Measurements from ENCODE around the gene SKAP2. TPM values are rescaled to one million over a fixed set of nuclear protein-coding genes. Genes with fewer than 3 reads are reported as not detected.

SKAP2 gene
- total and polyA plus RNA-seq, 10 of the 15 experiments (the other 5 are each of a cell fraction or from before 2014, with no cell fraction given), result 10.9 to 40.6 (median 23.5) TPM

DNA sequence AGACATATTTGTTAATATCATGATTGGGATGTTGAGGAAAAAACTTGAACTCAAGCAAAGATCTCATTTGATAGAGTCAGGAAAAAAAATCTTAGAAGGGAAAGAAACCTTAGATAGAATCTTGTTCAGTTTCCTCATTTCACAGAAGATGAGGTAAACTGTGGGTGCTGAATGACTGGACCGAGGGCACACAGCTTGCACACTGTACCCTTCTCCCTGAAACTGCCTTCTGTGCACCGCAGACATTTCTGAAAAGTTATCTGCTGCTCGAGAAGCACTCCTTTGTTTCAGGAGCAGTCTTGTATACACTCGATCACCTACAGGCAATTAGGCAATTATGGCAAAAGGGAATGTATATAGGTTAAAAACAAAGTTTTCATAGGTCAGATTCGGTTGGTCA lies 167.4 kb downstream of the SKAP2 start:
- Histone ChIP-seq H4K20me1 (ENCODE audit: control insufficient read depth, insufficient read depth) (no peaks in the 10 kb centered on the region), H3K27me3 (replicated peaks in 1 of 2; ENCODE audit: control insufficient read depth in 2 of 2, insufficient read depth in 2 of 2, low read length in 1 of 2) (no peaks in the 10 kb centered on the region), H3K27ac (ENCODE audit: control insufficient read depth, insufficient read depth) (no peak overlapping the region), H3K79me2 (ENCODE audit: control insufficient read depth, insufficient read depth, low read length) (no peaks in the 10 kb centered on the region), H3K4me1 (ENCODE audit: control insufficient read depth, insufficient read depth, low read length) (no peaks in the 10 kb centered on the region), H3K9ac (ENCODE audit: control insufficient read depth, insufficient read depth, low read length) (no peak overlapping the region), H3K4me2 (ENCODE audit: control insufficient read depth, insufficient read depth) (no peak overlapping the region), H3K9me3 (replicated peaks; ENCODE audit: control insufficient read depth, insufficient read depth, low read length) (no peaks in the 10 kb centered on the region), H3K36me3 (ENCODE audit: control insufficient read depth in 2 of 2, insufficient read depth in 2 of 2, low read length in 1 of 2) (no peaks in the 10 kb centered on the region), H3K4me3 (no peak overlapping the region), H2AFZ (ENCODE audit: control insufficient read depth, low read depth, low read length) (no peak overlapping the region)
- in situ Hi-C loops (cut with MboI), result no loop called here
- RAD21 ChIA-PET (ENCODE audit: unreplicated experiment), result no interaction called here
- no peak for DNase-seq (ENCODE audit: low read depth, low spot score)
- no peak for ATAC-seq
- 27% methylated on average over 5 of the region's 5 CpGs for WGBS (ENCODE audit: insufficient coverage, insufficient replicate concordance, low lambda C conversion rate, missing lambda C conversion rate)
- POLR2A ChIA-PET, result no interaction called here
- FAIRE-seq, result no peak
- SMC1A ChIA-PET (ENCODE audit: uncharacterized antibody, unreplicated experiment), result interaction anchor here (0.7 to 2.9 kb wide), 3 partner anchors 9 to 253 kb away, joined by 3 to 17 read pairs (median 4); no protein-coding TSS in a partner anchor
- TF ChIP-seq ATF7 (IDR thresholded peaks at IDR 0.05; ENCODE audit: low read depth) (no peak), SMARCA5 (IDR thresholded peaks at IDR 0.05) (no peak), SUZ12 (IDR thresholded peaks at IDR 0.05; ENCODE audit: unreplicated experiment) (no peak), NFIC (IDR thresholded peaks at IDR 0.05; ENCODE audit: low read depth, low read length) (no peak), FOS (IDR thresholded peaks at IDR 0.05; ENCODE audit: borderline replicate concordance, extremely low read depth, insufficient read length) (no peak), MTA2 (IDR thresholded peaks at IDR 0.05; ENCODE audit: low read depth) (no peak), STAT3 (IDR thresholded peaks at IDR 0.05; ENCODE audit: low read depth, low read length) (no peak), RFX5 (IDR thresholded peaks at IDR 0.05; ENCODE audit: low read depth, low read length) (no peak), STAT1 (conservative IDR thresholded peaks at IDR 0.05) (no peak), CREM (IDR thresholded peaks at IDR 0.05; ENCODE audit: low read depth) (no peak), RAD21 (IDR thresholded peaks at IDR 0.05; ENCODE audit: insufficient read depth, low read depth, low read length) (no peak), BMI1 (IDR thresholded peaks at IDR 0.05; ENCODE audit: borderline replicate concordance) (no peak), NR2C2 (IDR thresholded peaks at IDR 0.05; ENCODE audit: borderline replicate concordance, control insufficient read depth, insufficient read length, low read depth) (no peak), NFXL1 (IDR thresholded peaks at IDR 0.05; ENCODE audit: borderline replicate concordance) (no peak), JUNB (IDR thresholded peaks at IDR 0.05) (no peak)
- TF ChIP-seq, protein P1, sequence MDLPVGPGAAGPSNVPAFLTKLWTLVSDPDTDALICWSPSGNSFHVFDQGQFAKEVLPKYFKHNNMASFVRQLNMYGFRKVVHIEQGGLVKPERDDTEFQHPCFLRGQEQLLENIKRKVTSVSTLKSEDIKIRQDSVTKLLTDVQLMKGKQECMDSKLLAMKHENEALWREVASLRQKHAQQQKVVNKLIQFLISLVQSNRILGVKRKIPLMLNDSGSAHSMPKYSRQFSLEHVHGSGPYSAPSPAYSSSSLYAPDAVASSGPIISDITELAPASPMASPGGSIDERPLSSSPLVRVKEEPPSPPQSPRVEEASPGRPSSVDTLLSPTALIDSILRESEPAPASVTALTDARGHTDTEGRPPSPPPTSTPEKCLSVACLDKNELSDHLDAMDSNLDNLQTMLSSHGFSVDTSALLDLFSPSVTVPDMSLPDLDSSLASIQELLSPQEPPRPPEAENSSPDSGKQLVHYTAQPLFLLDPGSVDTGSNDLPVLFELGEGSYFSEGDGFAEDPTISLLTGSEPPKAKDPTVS (IDR thresholded peaks at IDR 0.05; ENCODE audit: low read depth, low read length), result no peak
- TF ChIP-seq, protein P2, sequence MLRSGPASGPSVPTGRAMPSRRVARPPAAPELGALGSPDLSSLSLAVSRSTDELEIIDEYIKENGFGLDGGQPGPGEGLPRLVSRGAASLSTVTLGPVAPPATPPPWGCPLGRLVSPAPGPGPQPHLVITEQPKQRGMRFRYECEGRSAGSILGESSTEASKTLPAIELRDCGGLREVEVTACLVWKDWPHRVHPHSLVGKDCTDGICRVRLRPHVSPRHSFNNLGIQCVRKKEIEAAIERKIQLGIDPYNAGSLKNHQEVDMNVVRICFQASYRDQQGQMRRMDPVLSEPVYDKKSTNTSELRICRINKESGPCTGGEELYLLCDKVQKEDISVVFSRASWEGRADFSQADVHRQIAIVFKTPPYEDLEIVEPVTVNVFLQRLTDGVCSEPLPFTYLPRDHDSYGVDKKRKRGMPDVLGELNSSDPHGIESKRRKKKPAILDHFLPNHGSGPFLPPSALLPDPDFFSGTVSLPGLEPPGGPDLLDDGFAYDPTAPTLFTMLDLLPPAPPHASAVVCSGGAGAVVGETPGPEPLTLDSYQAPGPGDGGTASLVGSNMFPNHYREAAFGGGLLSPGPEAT (IDR thresholded peaks at IDR 0.05; ENCODE audit: low read depth), result no peak
- CTCF ChIA-PET, result interaction anchor here (1.0 to 4.9 kb wide), 5 partner anchors 8 to 41 kb away, joined by 3 to 20 read pairs (median 6); no protein-coding TSS in a partner anchor
- no TSS peak for BruUV-seq (replicated peaks)
- intact Hi-C loops (cut with micrococcal nuclease; ENCODE audit: unreplicated experiment), result no loop called here

Data from GM12878 (cell line).